CD14-positive monocyte (primary cell): ENCODE results near the gene MAP2K5. TPM values are rescaled to one million over a fixed set of nuclear protein-coding genes. Genes with fewer than 3 reads are reported as not detected.

ENCODE experiments used
- DNase-seq, 3 donors: peaks; one replicate each; pipeline ENCODE4 v3.0.0-alpha.2; 2011 to 2022
- H2AFZ ChIP-seq: 2 replicates; pipeline ENCODE4 v1.6.0; 2012; ENCODE audit warnings: mild to moderate bottlenecking, low read depth, low read length, inconsistent platforms; ENCODE audit not compliant: insufficient read depth, poor library complexity, severe bottlenecking
- H3K27ac ChIP-seq, 2 donors: 1 replicate in 1 of 2; 2 replicates in 1 of 2; pipeline ENCODE4 v1.5.1; 2012 to 2013; ENCODE audit warnings: low read length in 2 of 2, control low read depth in 1 of 2, inconsistent platforms in 1 of 2, low read depth in 1 of 2, mild to moderate bottlenecking in 1 of 2
- H3K27me3 ChIP-seq, 2 donors: one replicate each; pipeline versions ENCODE4 v1.6.0 to v1.6.1; 2011 to 2013; ENCODE audit warnings: low read length in 2 of 2; ENCODE audit not compliant: control insufficient read depth in 2 of 2, insufficient read depth in 2 of 2
- H3K36me3 ChIP-seq, 2 donors: replicated peaks in 1 of 2; 1 replicate in 1 of 2; 2 replicates in 1 of 2; pipeline versions ENCODE4 v1.5.1 to v1.6.1; 2012 to 2013; ENCODE audit warnings: low read length in 2 of 2, control low read depth in 1 of 2, inconsistent platforms in 1 of 2, mild to moderate bottlenecking in 1 of 2; ENCODE audit not compliant: insufficient read depth in 2 of 2, control insufficient read depth in 1 of 2
- H3K4me1 ChIP-seq, 2 donors: 1 replicate in 1 of 2; 2 replicates in 1 of 2; pipeline versions ENCODE4 v1.5.1 to v1.6.1; 2012 to 2013; ENCODE audit warnings: low read length in 2 of 2, control low read depth in 1 of 2, inconsistent platforms in 1 of 2, mild to moderate bottlenecking in 1 of 2, moderate library complexity in 1 of 2; ENCODE audit not compliant: insufficient read depth in 2 of 2, control insufficient read depth in 1 of 2
- H3K4me2 ChIP-seq: replicated peaks from 2 replicates; pipeline ENCODE3; 2012; ENCODE audit warnings: low read length, moderate library complexity, mild to moderate bottlenecking; ENCODE audit not compliant: poor library complexity, severe bottlenecking; ENCODE audit errors: extremely low read depth
- H3K4me3 ChIP-seq, 3 experiments: fragments of 200-600 bp in 1 of 3; sonication (generic) in 1 of 3; replicated peaks in 1 of 3; 1 replicate in 2 of 3; 2 replicates in 1 of 3; pipeline ENCODE4 v1.5.1; 2011 to 2013; ENCODE audit warnings: low read length in 3 of 3, mild to moderate bottlenecking in 3 of 3, control low read depth in 2 of 3, low read depth in 2 of 3, inconsistent platforms in 1 of 3, moderate library complexity in 1 of 3
- H3K79me2 ChIP-seq: 2 replicates; pipeline ENCODE4 v1.6.0; 2012; ENCODE audit warnings: mild to moderate bottlenecking, control low read depth, inconsistent platforms, low read length, moderate library complexity; ENCODE audit not compliant: insufficient read depth
- H3K9ac ChIP-seq: 2 replicates; pipeline ENCODE4 v1.6.0; 2017; ENCODE audit warnings: low read length, mild to moderate bottlenecking; ENCODE audit not compliant: insufficient read depth, poor library complexity, severe bottlenecking
- H3K9me3 ChIP-seq, 2 donors: replicated peaks in 1 of 2; 1 replicate in 1 of 2; 2 replicates in 1 of 2; pipeline versions ENCODE4 v1.5.1 to v1.6.1; 2012 to 2013; ENCODE audit warnings: low read length in 2 of 2, control low read depth in 1 of 2; ENCODE audit not compliant: control insufficient read depth in 1 of 2, insufficient read depth in 1 of 2
- H4K20me1 ChIP-seq: 2 replicates; pipeline ENCODE4 v1.6.0; 2012; ENCODE audit warnings: mild to moderate bottlenecking, low read length, control low read depth, moderate library complexity; ENCODE audit not compliant: insufficient read depth
- H3K27ac Mint-ChIP-seq, 7 donors: one replicate each; pipeline ENCODE4 v1.8.0; 2020; ENCODE audit warnings: mild to moderate bottlenecking in 7 of 7, mixed read lengths in 7 of 7, moderate library complexity in 6 of 7, inconsistent platforms in 2 of 7
- H3K27me3 Mint-ChIP-seq, 3 donors: one replicate each; pipeline ENCODE4 v1.8.0; 2021 to 2022; ENCODE audit warnings: low read depth in 3 of 3, mild to moderate bottlenecking in 3 of 3, mixed read lengths in 3 of 3, moderate library complexity in 3 of 3, inconsistent platforms in 1 of 3
- H3K36me3 Mint-ChIP-seq, 2 donors: one replicate each; pipeline ENCODE4 v1.8.0; 2020; ENCODE audit warnings: mixed read lengths in 2 of 2, inconsistent platforms in 1 of 2, mild to moderate bottlenecking in 1 of 2
- H3K4me1 Mint-ChIP-seq: one replicate; pipeline ENCODE4 v1.8.0; 2020; ENCODE audit warnings: mild to moderate bottlenecking, mixed read lengths
- H3K4me3 Mint-ChIP-seq, 2 donors: one replicate each; pipeline ENCODE4 v1.8.0; 2020; ENCODE audit warnings: mild to moderate bottlenecking in 2 of 2, mixed read lengths in 2 of 2, moderate library complexity in 1 of 2
- H3K9me3 Mint-ChIP-seq, 7 donors: one replicate each; pipeline ENCODE4 v1.8.0; 2020 to 2022; ENCODE audit warnings: mixed read lengths in 7 of 7, mild to moderate bottlenecking in 6 of 7, moderate library complexity in 6 of 7, inconsistent platforms in 2 of 7
- CTCF ChIP-seq: fragments of 200-600 bp; IDR thresholded peaks from one replicate; pipeline ENCODE4 v1.8.0; 2022; ENCODE audit warnings: antibody characterized with exemption, mild to moderate bottlenecking
- WGBS: methylation state at CpG from one replicate; pipeline ENCODE4 v1.1.5; 2013; ENCODE audit warnings: missing lambda C conversion rate; ENCODE audit not compliant: insufficient coverage; 5-methylcytosine and 5-hydroxymethylcytosine counted together
- intact Hi-C, 2 donors: fragments of 100-400 bp; cut with micrococcal nuclease; formaldehyde crosslinking; loops; one replicate each; pipeline versions ENCODE4 v1.15.0 to v1.15.1; 2023
- polyA plus RNA-seq, 3 donors: library from polyadenylated mRNA; depleted of rRNA in 1 of 3; unstranded in 2 of 3; stranded (reverse) in 1 of 3; fragments of 300-500 nt in 2 of 3; fragments of >200 nt in 1 of 3; fragmentation: Illumina TruSeq in 2 of 3; gene quantifications; 1 replicate in 2 of 3; 2 replicates in 1 of 3; pipeline ENCODE4 v1.2.3, GENCODE V29; 2012 to 2021

The MAP2K5 gene
- polyA plus RNA-seq, 3 donors: 10.2 to 11.3 (median 10.6) TPM

- no peak for DNase-seq
- Histone ChIP-seq H3K79me2 (no peaks in the 10 kb centered on the region), H3K4me1 (no peaks in the 10 kb centered on the region), H2AFZ (no peak overlapping the region), H4K20me1 (no peaks in the 10 kb centered on the region), H3K9ac (no peak overlapping the region), H3K9me3 (peaks cover 12 to 14% of the 10 kb centered on the region in 2 donors), H3K36me3 (peaks cover 0 to 17% of the 10 kb centered on the region in 2 donors), H3K27me3 (no peaks in the 10 kb centered on the region), H3K4me2 (no peak overlapping the region), H3K27ac (no peak overlapping the region), H3K4me3 (no peak overlapping the region)
- TF ChIP-seq CTCF: no peak
- no peak overlapping the region for H3K27ac Mint-ChIP-seq
- peaks cover 8 to 23% (median 15%) of the 10 kb centered on the region in 7 donors for H3K9me3 Mint-ChIP-seq
- H3K27me3 Mint-ChIP-seq: peaks cover 0 to 1% (median 0%) of the 10 kb centered on the region in 3 donors
- no peak overlapping the region for H3K4me3 Mint-ChIP-seq
- 95% methylated on average over 3 of the region's 5 CpGs for WGBS
- no peaks in the 10 kb centered on the region for H3K4me1 Mint-ChIP-seq
- intact Hi-C loops: no loop called here
- peaks cover 20 to 25% of the 10 kb centered on the region in 2 donors for H3K36me3 Mint-ChIP-seq
These were observed 136.5 kb downstream of the MAP2K5 start for GRCh38 chr15:67678993-67679392.

GRCh38 chr15:67680641-67681040 is 138.1 kb downstream of the MAP2K5 start:
- no peak overlapping the region for H3K4me2 ChIP-seq
- no peaks in the 10 kb centered on the region for H3K4me1 Mint-ChIP-seq
- H3K9ac ChIP-seq: no peak overlapping the region
- H2AFZ ChIP-seq: no peak overlapping the region
- peaks cover 0 to 1% (median 0%) of the 10 kb centered on the region in 3 donors for H3K27me3 Mint-ChIP-seq
- H3K4me1 ChIP-seq: no peaks in the 10 kb centered on the region
- H3K79me2 ChIP-seq: no peaks in the 10 kb centered on the region
- no peak overlapping the region for H3K27ac ChIP-seq
- H3K4me3 ChIP-seq: no peak overlapping the region
- no peak for DNase-seq
- H3K9me3 Mint-ChIP-seq: peaks cover 15 to 36% (median 29%) of the 10 kb centered on the region in 7 donors
- H3K36me3 Mint-ChIP-seq: peaks cover 18 to 27% of the 10 kb centered on the region in 2 donors
- peaks cover 14 to 29% of the 10 kb centered on the region in 2 donors for H3K9me3 ChIP-seq
- H3K27me3 ChIP-seq: no peaks in the 10 kb centered on the region
- intact Hi-C loops: no loop called here
- H4K20me1 ChIP-seq: no peaks in the 10 kb centered on the region
- no CpG with 5 or more reads among the region's 2 CpGs for WGBS
- no peak for TF ChIP-seq CTCF
- no peak overlapping the region for H3K27ac Mint-ChIP-seq
- H3K4me3 Mint-ChIP-seq: no peak overlapping the region
- peaks cover 0 to 22% of the 10 kb centered on the region in 2 donors for H3K36me3 ChIP-seq
